K562 (cell line): ENCODE data around the gene CHTOP. TPM values are rescaled to one million over a fixed set of nuclear protein-coding genes. Genes with fewer than 3 reads are reported as not detected.
A peak's percentile ranks its signal among the peaks of the same experiment; 100 is the strongest.

Experiments used
- ATAC-seq: fragments of 200-7000 bp; cut with Tn5 transposase; 3 replicates; pipeline ENCODE4 v1.9.1; 2020; ENCODE audit warnings: moderate library complexity
- BruUV-seq: library from RNA; stranded (reverse); fragments of 400-500 nt; replicated peaks from 2 replicates; lab custom pipeline; 2021; lab: Mats Ljungman, UMichigan
- CTCF ChIA-PET: fragments of 300-600 bp; formaldehyde crosslinking; extraction: SDS; loops from one replicate; lab custom pipeline; 2021; ENCODE audit warnings: low intra/inter-chr PET ratio; lab: Yijun Ruan, JAX
- POLR2A ChIA-PET: fragments of 300-600, 350-650 bp; sonication (Branson Sonifier 250); formaldehyde crosslinking; extraction: SDS; loops from one replicate; lab custom pipeline; 2021; ENCODE audit warnings: antibody characterized with exemption, inconsistent platforms; lab: Yijun Ruan, JAX
- DNase-seq, 4 experiments: peaks; one replicate each; pipeline versions ENCODE4 v3.0.0 to v3.0.0-alpha.2; 2011 to 2018; ENCODE audit warnings: low spot score in 3 of 4, mixed read lengths in 3 of 4; ENCODE audit errors: extremely low read depth in 1 of 4
- FAIRE-seq: peaks from 2 replicates; lab custom pipeline; 2011; peaks lifted over from hg19 to GRCh38; lab: Jason Lieb, UNC
- H2AFZ ChIP-seq: 2 replicates; pipeline ENCODE4 v1.6.0; 2011; ENCODE audit warnings: low read depth, low read length, control low read depth, inconsistent platforms
- H3K27ac ChIP-seq: fragments of 200-600 bp; 3 replicates; pipeline ENCODE4 v1.8.0; 2011; ENCODE audit warnings: low read depth, mild to moderate bottlenecking, control low read depth, inconsistent platforms, low read length, moderate library complexity, mixed read lengths; ENCODE audit errors: extremely low read depth
- H3K27me3 ChIP-seq, 2 experiments: fragments of 300-600 bp in 1 of 2; 2 replicates in 1 of 2; 3 replicates in 1 of 2; pipeline versions ENCODE4 v1.6.0 to v1.8.0; 2011; ENCODE audit warnings: inconsistent platforms in 2 of 2, low read length in 2 of 2, mild to moderate bottlenecking in 1 of 2, mixed read lengths in 1 of 2, moderate library complexity in 1 of 2; ENCODE audit not compliant: control insufficient read depth in 2 of 2, insufficient read depth in 2 of 2
- H3K36me3 ChIP-seq: fragments of 300-600 bp; 3 replicates; pipeline ENCODE4 v1.8.0; 2011; ENCODE audit warnings: mild to moderate bottlenecking, low read length, inconsistent platforms; ENCODE audit not compliant: control insufficient read depth, insufficient read depth
- H3K4me1 ChIP-seq, 2 experiments: fragments of 200-600 bp in 1 of 2; replicated peaks in 1 of 2; 2 replicates in 1 of 2; 3 replicates in 1 of 2; pipeline versions ENCODE4 v1.5.1 to v1.8.0; 2011; ENCODE audit warnings: inconsistent platforms in 2 of 2, low read length in 2 of 2, mild to moderate bottlenecking in 1 of 2, mixed read lengths in 1 of 2, moderate library complexity in 1 of 2; ENCODE audit not compliant: control insufficient read depth in 2 of 2, insufficient read depth in 2 of 2
- H3K4me2 ChIP-seq: 2 replicates; pipeline ENCODE4 v1.6.1; 2011; ENCODE audit warnings: low read length, control low read depth, inconsistent platforms, mixed read lengths; ENCODE audit not compliant: insufficient read depth
- H3K4me3 ChIP-seq: fragments of 200-600 bp; sonication (generic), shearing (Covaris generic); 2 replicates; pipeline ENCODE4 v1.5.1; 2016; ENCODE audit warnings: control low read depth, inconsistent platforms
- H3K79me2 ChIP-seq: fragments of 200-600 bp; 3 replicates; pipeline ENCODE4 v1.8.0; 2011; ENCODE audit warnings: low read length, inconsistent platforms; ENCODE audit not compliant: control insufficient read depth, insufficient read depth
- H3K9ac ChIP-seq, 2 experiments: 2 replicates each; pipeline versions ENCODE4 v1.6.0 to v1.6.1; 2011; ENCODE audit warnings: low read depth in 2 of 2, low read length in 2 of 2, control low read depth in 1 of 2, inconsistent platforms in 1 of 2, mild to moderate bottlenecking in 1 of 2, mixed read lengths in 1 of 2; ENCODE audit not compliant: insufficient read depth in 1 of 2
- H3K9me1 ChIP-seq: one replicate; pipeline ENCODE4 v1.6.0; 2011; ENCODE audit warnings: inconsistent platforms, mild to moderate bottlenecking, low read length, moderate library complexity; ENCODE audit not compliant: control insufficient read depth, insufficient read depth
- H3K9me3 ChIP-seq: replicated peaks from 2 replicates; pipeline ENCODE4 v1.5.1; 2011; ENCODE audit warnings: low read depth, low read length, inconsistent platforms; ENCODE audit not compliant: control insufficient read depth, insufficient read depth
- H4K20me1 ChIP-seq: replicated peaks from 2 replicates; pipeline ENCODE4 v1.6.1; 2011; ENCODE audit warnings: low read length, inconsistent platforms, mixed read lengths; ENCODE audit not compliant: control insufficient read depth, insufficient read depth
- C11orf30 ChIP-seq: fragments of 450-650 bp; IDR thresholded peaks from 2 replicates; pipeline ENCODE4 v1.6.1; 2016; ENCODE audit warnings: low read depth, mild to moderate bottlenecking
- EGR1 ChIP-seq: fragments of 450-650 bp; conservative IDR thresholded peaks from 2 replicates; pipeline ENCODE4 v1.6.1; 2017; ENCODE audit warnings: mild to moderate bottlenecking
- MEF2A ChIP-seq: IDR thresholded peaks from 2 replicates; pipeline ENCODE4 v1.6.1; 2011; ENCODE audit warnings: low read depth, mild to moderate bottlenecking, low read length, moderate library complexity; ENCODE audit not compliant: control insufficient read depth
- NCOA2 ChIP-seq, 2 experiments: fragments of 450-650 bp; IDR thresholded peaks; 2 replicates each; pipeline ENCODE4 v1.6.1; 2018; ENCODE audit warnings: mild to moderate bottlenecking in 2 of 2, moderate library complexity in 1 of 2; ENCODE audit not compliant: partially characterized antibody in 2 of 2
- NFIC ChIP-seq: fragments of 450-650 bp; IDR thresholded peaks from 2 replicates; pipeline ENCODE4 v1.6.1; 2017; ENCODE audit warnings: mild to moderate bottlenecking, inconsistent platforms
- SMC3 ChIP-seq: conservative IDR thresholded peaks from 2 replicates; pipeline ENCODE4 v1.6.1; 2011; ENCODE audit warnings: low read depth, low read length, improper control_type of control experiment; ENCODE audit not compliant: insufficient read depth
- ZNF184 ChIP-seq: sonication (generic); formaldehyde crosslinking; IDR thresholded peaks from 2 replicates; pipeline ENCODE4 v1.5.0; 2020; ENCODE audit warnings: missing genetic modification reagents
- ZNF24 ChIP-seq: fragments of 450-650 bp; IDR thresholded peaks from 2 replicates; pipeline ENCODE4 v1.6.1; 2016
- ZNF316 ChIP-seq: fragments of 450-650 bp; IDR thresholded peaks from 2 replicates; pipeline ENCODE4 v1.6.1; 2016
- ZNF507 ChIP-seq: conservative IDR thresholded peaks from 2 replicates; pipeline ENCODE4 v1.6.1; 2017; ENCODE audit warnings: missing genetic modification characterization, missing compliant biosample characterization
- ZNF778 ChIP-seq: fragments of 450-650 bp; formaldehyde crosslinking; IDR thresholded peaks from 2 replicates; pipeline ENCODE4 v1.4.0; 2020; ENCODE audit warnings: mild to moderate bottlenecking, moderate library complexity
- ZZZ3 ChIP-seq: fragments of 450-650 bp; IDR thresholded peaks from 2 replicates; pipeline ENCODE4 v1.6.1; 2016; ENCODE audit warnings: antibody characterized with exemption, mild to moderate bottlenecking, moderate library complexity
- WGBS: fragments of 100-300 bp; shearing (Covaris generic); methylation state at CpG from one replicate; pipeline ENCODE4 v1.1.6; 2016; ENCODE audit warnings: low coverage, mixed read lengths; ENCODE audit not compliant: insufficient coverage; ENCODE audit errors: missing lambda C conversion rate; 5-methylcytosine and 5-hydroxymethylcytosine counted together
- in situ Hi-C: fragments of 300-500 bp; cut with MboI; formaldehyde crosslinking; loops from 4 replicates; pipeline ENCODE4 v1.15.0; 2018; ENCODE audit warnings: inconsistent platforms, mixed read lengths
- intact Hi-C: fragments of 100-400 bp; cut with micrococcal nuclease; formaldehyde crosslinking; loops from 2 replicates; pipeline ENCODE4 v1.14.2; 2022
- polyA plus RNA-seq, 8 experiments: library from polyadenylated mRNA; depleted of rRNA in 4 of 8; stranded (reverse) in 5 of 8; unstranded in 3 of 8; fragments of >200 nt; fragmentation: Nextera tagmentation in 2 of 8; fragmentation: Illumina TruSeq in 1 of 8; extraction: Ambion mirVana in 2 of 8; extraction: Trizol in 1 of 8; gene quantifications; 2 replicates each; pipeline versions ENCODE4 v1.2.1 to v1.2.3, GENCODE V29; 2011 to 2014; ENCODE audit warnings: inconsistent platforms in 1 of 8, missing spikeins in 1 of 8
- total RNA-seq, 7 experiments: library from RNA; depleted of rRNA in 6 of 7; stranded (reverse); fragments of >200 nt in 6 of 7; fragmentation: Illumina TruSeq in 2 of 7; extraction: Trizol in 2 of 7; gene quantifications; 2 replicates each; pipeline versions ENCODE4 v1.2.1 to v1.2.3, GENCODE V29; 2011 to 2021; ENCODE audit warnings: low replicate concordance in 1 of 7
- TF ChIP-seq, protein P1 (sequence below): IDR thresholded peaks from 3 replicates; pipeline ENCODE4 v1.6.1; 2011; ENCODE audit warnings: borderline replicate concordance, mild to moderate bottlenecking; ENCODE audit not compliant: insufficient read length, insufficient read depth
- TF ChIP-seq, protein P2 (sequence below): fragments of 450-650 bp; IDR thresholded peaks from 2 replicates; pipeline ENCODE4 v1.6.1; 2016; ENCODE audit warnings: antibody characterized with exemption

Gene CHTOP
- total and polyA plus RNA-seq, 9 of the 15 experiments (the other 6 are each of a cell fraction or from before 2014, with no cell fraction given), result 10.2 to 91.8 (median 60.8) TPM

DNA sequence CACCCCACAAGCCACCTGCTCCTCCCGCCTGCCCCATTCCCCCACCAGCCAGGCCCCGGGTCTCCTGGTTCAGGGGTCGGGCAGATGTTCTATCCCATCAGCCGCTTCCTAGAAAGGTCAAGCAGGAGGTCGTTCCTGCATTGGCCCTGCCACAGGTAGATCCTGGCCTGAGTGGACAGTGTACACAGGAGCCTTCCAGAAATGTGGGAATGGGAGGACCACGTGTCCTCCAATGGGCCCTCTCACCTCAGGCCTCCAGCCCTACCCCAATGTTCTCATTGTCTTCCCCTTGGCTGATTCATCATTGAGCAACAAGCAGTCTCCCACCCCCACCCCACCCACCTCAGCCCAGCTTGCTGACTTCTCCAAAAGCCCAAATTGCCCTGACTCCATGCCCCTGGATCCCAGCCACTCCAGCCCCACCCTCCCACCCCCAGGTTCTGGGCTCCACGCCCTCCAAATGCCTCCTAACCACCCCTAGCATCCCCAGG, 23.0 kb upstream of the CHTOP start:
- Histone ChIP-seq H3K36me3 (no peaks in the 10 kb centered on the region), H3K9me1 (peaks cover 6% of the 10 kb centered on the region), H3K79me2 (no peaks in the 10 kb centered on the region)
- DNase-seq (no peak), FAIRE-seq (no peak)
- BruUV-seq, result no TSS peak
- TF ChIP-seq ZZZ3 (no peak), EGR1 (0 out of 2 replicates have a peak, but pooled peaks have one; percentile 21)
- TF ChIP-seq, all 486 proteins: peak for 1
- H3K27me3 ChIP-seq, result no peaks in the 10 kb centered on the region
- H3K27ac ChIP-seq, result no peak overlapping the region
- POLR2A ChIA-PET, result interaction anchor here (1.1 to 4.1 kb wide), 2 partner anchors 8 to 16 kb away, joined by 3 to 23 read pairs; partner anchors contain the start of genes S100A1 and S100A13
- no peaks in the 10 kb centered on the region for H3K9me3 ChIP-seq
- intact Hi-C loops, result no loop called here
- peak overlapping the region; percentile 65 for H2AFZ ChIP-seq
- no peak overlapping the region for H3K4me2 ChIP-seq
- CTCF ChIA-PET, result no interaction called here
- no peaks in the 10 kb centered on the region for H4K20me1 ChIP-seq
- in situ Hi-C loops, result no loop called here
- WGBS, result 46% methylated on average over 7 of the region's 7 CpGs
- H3K9ac ChIP-seq, result peak overlapping the region in 1 of 2 experiments; percentile 79; a peak in 1 of 4 replicates
- H3K4me3 ChIP-seq, result no peak overlapping the region
- ATAC-seq, result no peak
- H3K4me1 ChIP-seq, result peaks cover 31 to 50% of the 10 kb centered on the region in 2 experiments

DNA sequence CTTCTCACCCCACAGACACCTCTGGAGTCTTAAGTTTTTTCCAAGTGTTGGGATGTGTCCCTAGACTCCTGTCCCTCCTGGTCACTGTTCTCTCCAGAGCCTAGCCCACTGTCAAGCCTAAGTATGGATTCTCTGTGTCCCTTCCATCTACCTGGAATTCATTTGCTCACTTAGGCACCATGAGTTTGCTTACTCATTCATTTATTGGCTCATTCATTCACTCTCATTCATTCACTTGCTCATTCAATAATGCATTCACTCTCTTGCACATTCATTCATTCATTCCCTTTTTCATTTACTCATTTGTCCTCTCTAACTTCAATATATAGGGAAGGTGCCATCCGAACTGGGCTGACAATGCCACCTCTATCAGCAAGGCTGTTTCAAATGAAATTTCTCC, 22.5 kb upstream of the CHTOP start:
- Histone ChIP-seq H3K27ac (no peak overlapping the region), H3K9me1 (peaks cover 6% of the 10 kb centered on the region), H2AFZ (no peak overlapping the region), H3K4me2 (no peak overlapping the region), H3K4me3 (no peak overlapping the region), H4K20me1 (no peaks in the 10 kb centered on the region), H3K79me2 (no peaks in the 10 kb centered on the region), H3K27me3 (no peaks in the 10 kb centered on the region), H3K9ac (no peak overlapping the region), H3K4me1 (peaks cover 36 to 55% of the 10 kb centered on the region in 2 experiments), H3K36me3 (no peaks in the 10 kb centered on the region), H3K9me3 (no peaks in the 10 kb centered on the region)
- 67% methylated on average over 1 of the region's 1 CpG for WGBS
- ChIA-PET POLR2A (interaction anchor here (0.7 to 4.1 kb wide), 5 partner anchors 8 to 24 kb away, joined by 3 to 23 read pairs (median 4); partner anchors contain the start of genes S100A1 and S100A13), CTCF (no interaction called here)
- ATAC-seq (no peak), FAIRE-seq (no peak), DNase-seq (no peak)
- in situ Hi-C loops (no loop called here), intact Hi-C loops (no loop called here)
- BruUV-seq, result no TSS peak
- no peak for TF ChIP-seq ZNF184 (CRISPR knock-in tag)
- TF ChIP-seq ZNF507 (tag), result no peak
- TF ChIP-seq, protein P1, sequence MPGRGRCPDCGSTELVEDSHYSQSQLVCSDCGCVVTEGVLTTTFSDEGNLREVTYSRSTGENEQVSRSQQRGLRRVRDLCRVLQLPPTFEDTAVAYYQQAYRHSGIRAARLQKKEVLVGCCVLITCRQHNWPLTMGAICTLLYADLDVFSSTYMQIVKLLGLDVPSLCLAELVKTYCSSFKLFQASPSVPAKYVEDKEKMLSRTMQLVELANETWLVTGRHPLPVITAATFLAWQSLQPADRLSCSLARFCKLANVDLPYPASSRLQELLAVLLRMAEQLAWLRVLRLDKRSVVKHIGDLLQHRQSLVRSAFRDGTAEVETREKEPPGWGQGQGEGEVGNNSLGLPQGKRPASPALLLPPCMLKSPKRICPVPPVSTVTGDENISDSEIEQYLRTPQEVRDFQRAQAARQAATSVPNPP, result no peak
- TF ChIP-seq MEF2A, result no peak
- TF ChIP-seq NFIC, result no peak
- peak; percentile 54 for TF ChIP-seq ZNF316
- TF ChIP-seq ZNF24, result peak; percentile 95
- TF ChIP-seq ZNF778 (CRISPR knock-in tag), result no peak
- TF ChIP-seq, protein P2, sequence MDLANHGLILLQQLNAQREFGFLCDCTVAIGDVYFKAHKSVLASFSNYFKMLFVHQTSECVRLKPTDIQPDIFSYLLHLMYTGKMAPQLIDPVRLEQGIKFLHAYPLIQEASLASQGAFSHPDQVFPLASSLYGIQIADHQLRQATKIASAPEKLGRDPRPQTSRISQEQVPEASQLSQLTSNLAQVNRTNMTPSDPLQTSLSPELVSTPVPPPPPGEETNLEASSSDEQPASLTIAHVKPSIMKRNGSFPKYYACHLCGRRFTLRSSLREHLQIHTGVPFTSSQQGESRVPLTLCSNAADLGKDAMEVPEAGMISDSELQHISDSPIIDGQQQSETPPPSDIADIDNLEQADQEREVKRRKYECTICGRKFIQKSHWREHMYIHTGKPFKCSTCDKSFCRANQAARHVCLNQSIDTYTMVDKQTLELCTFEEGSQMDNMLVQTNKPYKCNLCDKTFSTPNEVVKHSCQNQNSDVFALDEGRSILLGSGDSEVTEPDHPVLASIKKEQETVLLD, result no peak
- no peak for TF ChIP-seq NCOA2 (IDR thresholded peaks at IDR 0.05; ENCODE audit: partially characterized antibody in 2 of 2)
- no peak for TF ChIP-seq SMC3
- peak; percentile 29; the same call in 1 of the 2 replicates for TF ChIP-seq C11orf30
